C4-2B (cell line): ENCODE measurements around the gene RITA1.

ENCODE experiments used
- CTCF ChIP-seq: fragments of 450-650 bp; conservative IDR thresholded peaks from 2 replicates; pipeline ENCODE4 v1.5.1; 2017; ENCODE audit warnings: mild to moderate bottlenecking
- ZFX ChIP-seq: fragments of 450-650 bp; IDR thresholded peaks from 2 replicates; pipeline ENCODE4 v1.6.1; 2017

DNA sequence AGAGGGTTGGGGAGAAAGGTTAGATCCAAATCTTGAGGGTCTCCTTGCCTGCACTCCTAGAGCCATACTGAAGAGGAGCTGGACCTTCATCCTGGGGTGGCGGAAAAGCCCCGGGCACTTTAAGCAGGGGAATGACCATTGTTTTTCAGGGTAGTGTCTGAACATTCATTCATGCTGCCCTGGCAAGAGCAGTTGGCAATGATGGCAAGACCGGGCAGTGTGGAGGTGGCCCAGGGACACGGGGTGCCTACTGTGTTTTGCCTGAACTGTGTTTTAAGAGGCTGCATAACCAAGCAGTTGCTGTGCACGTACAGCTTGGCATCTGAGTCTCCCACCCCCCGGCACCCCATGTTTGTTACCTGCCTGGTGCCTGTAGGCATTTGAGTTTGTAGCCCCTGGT is 50.5 kb downstream of the RITA1 start:
- TF ChIP-seq CTCF, result no peak
- TF ChIP-seq ZFX, result no peak
